CD14-positive monocyte (primary cell): Measurements from ENCODE around the gene STYX. TPM values are rescaled to one million over a fixed set of nuclear protein-coding genes. Genes with fewer than 3 reads are reported as not detected.

Source experiments
- DNase-seq, 3 donors: peaks; one replicate each; pipeline ENCODE4 v3.0.0-alpha.2; 2011 to 2022
- H2AFZ ChIP-seq: 2 replicates; pipeline ENCODE4 v1.6.0; 2012; ENCODE audit warnings: mild to moderate bottlenecking, low read depth, low read length, inconsistent platforms; ENCODE audit not compliant: insufficient read depth, poor library complexity, severe bottlenecking
- H3K27ac ChIP-seq, 2 donors: 1 replicate in 1 of 2; 2 replicates in 1 of 2; pipeline ENCODE4 v1.5.1; 2012 to 2013; ENCODE audit warnings: low read length in 2 of 2, control low read depth in 1 of 2, inconsistent platforms in 1 of 2, low read depth in 1 of 2, mild to moderate bottlenecking in 1 of 2
- H3K27me3 ChIP-seq, 2 donors: one replicate each; pipeline versions ENCODE4 v1.6.0 to v1.6.1; 2011 to 2013; ENCODE audit warnings: low read length in 2 of 2; ENCODE audit not compliant: control insufficient read depth in 2 of 2, insufficient read depth in 2 of 2
- H3K36me3 ChIP-seq, 2 donors: replicated peaks in 1 of 2; 1 replicate in 1 of 2; 2 replicates in 1 of 2; pipeline versions ENCODE4 v1.5.1 to v1.6.1; 2012 to 2013; ENCODE audit warnings: low read length in 2 of 2, control low read depth in 1 of 2, inconsistent platforms in 1 of 2, mild to moderate bottlenecking in 1 of 2; ENCODE audit not compliant: insufficient read depth in 2 of 2, control insufficient read depth in 1 of 2
- H3K4me1 ChIP-seq, 2 donors: 1 replicate in 1 of 2; 2 replicates in 1 of 2; pipeline versions ENCODE4 v1.5.1 to v1.6.1; 2012 to 2013; ENCODE audit warnings: low read length in 2 of 2, control low read depth in 1 of 2, inconsistent platforms in 1 of 2, mild to moderate bottlenecking in 1 of 2, moderate library complexity in 1 of 2; ENCODE audit not compliant: insufficient read depth in 2 of 2, control insufficient read depth in 1 of 2
- H3K4me2 ChIP-seq: replicated peaks from 2 replicates; pipeline ENCODE3; 2012; ENCODE audit warnings: low read length, moderate library complexity, mild to moderate bottlenecking; ENCODE audit not compliant: poor library complexity, severe bottlenecking; ENCODE audit errors: extremely low read depth
- H3K4me3 ChIP-seq, 3 experiments: fragments of 200-600 bp in 1 of 3; sonication (generic) in 1 of 3; replicated peaks in 1 of 3; 1 replicate in 2 of 3; 2 replicates in 1 of 3; pipeline ENCODE4 v1.5.1; 2011 to 2013; ENCODE audit warnings: low read length in 3 of 3, mild to moderate bottlenecking in 3 of 3, control low read depth in 2 of 3, low read depth in 2 of 3, inconsistent platforms in 1 of 3, moderate library complexity in 1 of 3
- H3K79me2 ChIP-seq: 2 replicates; pipeline ENCODE4 v1.6.0; 2012; ENCODE audit warnings: mild to moderate bottlenecking, control low read depth, inconsistent platforms, low read length, moderate library complexity; ENCODE audit not compliant: insufficient read depth
- H3K9ac ChIP-seq: 2 replicates; pipeline ENCODE4 v1.6.0; 2017; ENCODE audit warnings: low read length, mild to moderate bottlenecking; ENCODE audit not compliant: insufficient read depth, poor library complexity, severe bottlenecking
- H3K9me3 ChIP-seq, 2 donors: replicated peaks in 1 of 2; 1 replicate in 1 of 2; 2 replicates in 1 of 2; pipeline versions ENCODE4 v1.5.1 to v1.6.1; 2012 to 2013; ENCODE audit warnings: low read length in 2 of 2, control low read depth in 1 of 2; ENCODE audit not compliant: control insufficient read depth in 1 of 2, insufficient read depth in 1 of 2
- H4K20me1 ChIP-seq: 2 replicates; pipeline ENCODE4 v1.6.0; 2012; ENCODE audit warnings: mild to moderate bottlenecking, low read length, control low read depth, moderate library complexity; ENCODE audit not compliant: insufficient read depth
- H3K27ac Mint-ChIP-seq, 7 donors: one replicate each; pipeline ENCODE4 v1.8.0; 2020; ENCODE audit warnings: mild to moderate bottlenecking in 7 of 7, mixed read lengths in 7 of 7, moderate library complexity in 6 of 7, inconsistent platforms in 2 of 7
- H3K27me3 Mint-ChIP-seq, 3 donors: one replicate each; pipeline ENCODE4 v1.8.0; 2021 to 2022; ENCODE audit warnings: low read depth in 3 of 3, mild to moderate bottlenecking in 3 of 3, mixed read lengths in 3 of 3, moderate library complexity in 3 of 3, inconsistent platforms in 1 of 3
- H3K36me3 Mint-ChIP-seq, 2 donors: one replicate each; pipeline ENCODE4 v1.8.0; 2020; ENCODE audit warnings: mixed read lengths in 2 of 2, inconsistent platforms in 1 of 2, mild to moderate bottlenecking in 1 of 2
- H3K4me1 Mint-ChIP-seq: one replicate; pipeline ENCODE4 v1.8.0; 2020; ENCODE audit warnings: mild to moderate bottlenecking, mixed read lengths
- H3K4me3 Mint-ChIP-seq, 2 donors: one replicate each; pipeline ENCODE4 v1.8.0; 2020; ENCODE audit warnings: mild to moderate bottlenecking in 2 of 2, mixed read lengths in 2 of 2, moderate library complexity in 1 of 2
- H3K9me3 Mint-ChIP-seq, 7 donors: one replicate each; pipeline ENCODE4 v1.8.0; 2020 to 2022; ENCODE audit warnings: mixed read lengths in 7 of 7, mild to moderate bottlenecking in 6 of 7, moderate library complexity in 6 of 7, inconsistent platforms in 2 of 7
- WGBS: methylation state at CpG from one replicate; pipeline ENCODE4 v1.1.5; 2013; ENCODE audit warnings: missing lambda C conversion rate; ENCODE audit not compliant: insufficient coverage; 5-methylcytosine and 5-hydroxymethylcytosine counted together
- intact Hi-C, 2 donors: fragments of 100-400 bp; cut with micrococcal nuclease; formaldehyde crosslinking; loops; one replicate each; pipeline versions ENCODE4 v1.15.0 to v1.15.1; 2023
- polyA plus RNA-seq, 3 donors: library from polyadenylated mRNA; depleted of rRNA in 1 of 3; unstranded in 2 of 3; stranded (reverse) in 1 of 3; fragments of 300-500 nt in 2 of 3; fragments of >200 nt in 1 of 3; fragmentation: Illumina TruSeq in 2 of 3; gene quantifications; 1 replicate in 2 of 3; 2 replicates in 1 of 3; pipeline ENCODE4 v1.2.3, GENCODE V29; 2012 to 2021
- TF ChIP-seq, protein P1 (sequence below): fragments of 200-600 bp; IDR thresholded peaks from one replicate; pipeline ENCODE4 v1.8.0; 2022; ENCODE audit warnings: antibody characterized with exemption, mild to moderate bottlenecking

The STYX gene
- polyA plus RNA-seq, 3 donors = 7.3 to 16.7 (median 12.0) TPM

- Histone ChIP-seq H3K27me3 (no peaks in the 10 kb centered on the region), H2AFZ (peak overlapping the region; percentile 97), H3K4me1 (peaks cover 14 to 24% of the 10 kb centered on the region in 2 donors), H3K79me2 (no peaks in the 10 kb centered on the region), H3K4me3 (peak overlapping the region; percentile 57 to 90 (median 84)), H3K36me3 (no peaks in the 10 kb centered on the region), H3K4me2 (peak overlapping the region; percentile 93), H3K9me3 (no peaks in the 10 kb centered on the region), H4K20me1 (no peaks in the 10 kb centered on the region), H3K9ac (peak overlapping the region; percentile 71), H3K27ac (peak overlapping the region in 1 of 2 donors; percentile 64)
- peak overlapping the region in 3 of 7 donors; percentile 16 to 61 (median 40) for H3K27ac Mint-ChIP-seq
- H3K4me3 Mint-ChIP-seq = peak overlapping the region; percentile 92
- TF ChIP-seq, protein P1, sequence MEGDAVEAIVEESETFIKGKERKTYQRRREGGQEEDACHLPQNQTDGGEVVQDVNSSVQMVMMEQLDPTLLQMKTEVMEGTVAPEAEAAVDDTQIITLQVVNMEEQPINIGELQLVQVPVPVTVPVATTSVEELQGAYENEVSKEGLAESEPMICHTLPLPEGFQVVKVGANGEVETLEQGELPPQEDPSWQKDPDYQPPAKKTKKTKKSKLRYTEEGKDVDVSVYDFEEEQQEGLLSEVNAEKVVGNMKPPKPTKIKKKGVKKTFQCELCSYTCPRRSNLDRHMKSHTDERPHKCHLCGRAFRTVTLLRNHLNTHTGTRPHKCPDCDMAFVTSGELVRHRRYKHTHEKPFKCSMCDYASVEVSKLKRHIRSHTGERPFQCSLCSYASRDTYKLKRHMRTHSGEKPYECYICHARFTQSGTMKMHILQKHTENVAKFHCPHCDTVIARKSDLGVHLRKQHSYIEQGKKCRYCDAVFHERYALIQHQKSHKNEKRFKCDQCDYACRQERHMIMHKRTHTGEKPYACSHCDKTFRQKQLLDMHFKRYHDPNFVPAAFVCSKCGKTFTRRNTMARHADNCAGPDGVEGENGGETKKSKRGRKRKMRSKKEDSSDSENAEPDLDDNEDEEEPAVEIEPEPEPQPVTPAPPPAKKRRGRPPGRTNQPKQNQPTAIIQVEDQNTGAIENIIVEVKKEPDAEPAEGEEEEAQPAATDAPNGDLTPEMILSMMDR = no peak
- no peak for DNase-seq
- intact Hi-C loops = loop anchor here (10.0 kb wide), 3 partner anchors 46 to 236 kb away; partner anchors contain the start of genes GPR137C (in 1 of the 2), STYX (in 1 of the 2) and TXNDC16 (in 1 of the 2)
- peaks cover 18% of the 10 kb centered on the region for H3K4me1 Mint-ChIP-seq
- H3K9me3 Mint-ChIP-seq = peaks cover 0 to 2% (median 0%) of the 10 kb centered on the region in 7 donors
- WGBS = 0% methylated on average over 21 of the region's 26 CpGs
- peaks cover 0 to 6% (median 2%) of the 10 kb centered on the region in 3 donors for H3K27me3 Mint-ChIP-seq
- no peaks in the 10 kb centered on the region for H3K36me3 Mint-ChIP-seq
These were observed 60.8 kb downstream of the STYX start for GRCh38 chr14:52790756-52791222.

DNA sequence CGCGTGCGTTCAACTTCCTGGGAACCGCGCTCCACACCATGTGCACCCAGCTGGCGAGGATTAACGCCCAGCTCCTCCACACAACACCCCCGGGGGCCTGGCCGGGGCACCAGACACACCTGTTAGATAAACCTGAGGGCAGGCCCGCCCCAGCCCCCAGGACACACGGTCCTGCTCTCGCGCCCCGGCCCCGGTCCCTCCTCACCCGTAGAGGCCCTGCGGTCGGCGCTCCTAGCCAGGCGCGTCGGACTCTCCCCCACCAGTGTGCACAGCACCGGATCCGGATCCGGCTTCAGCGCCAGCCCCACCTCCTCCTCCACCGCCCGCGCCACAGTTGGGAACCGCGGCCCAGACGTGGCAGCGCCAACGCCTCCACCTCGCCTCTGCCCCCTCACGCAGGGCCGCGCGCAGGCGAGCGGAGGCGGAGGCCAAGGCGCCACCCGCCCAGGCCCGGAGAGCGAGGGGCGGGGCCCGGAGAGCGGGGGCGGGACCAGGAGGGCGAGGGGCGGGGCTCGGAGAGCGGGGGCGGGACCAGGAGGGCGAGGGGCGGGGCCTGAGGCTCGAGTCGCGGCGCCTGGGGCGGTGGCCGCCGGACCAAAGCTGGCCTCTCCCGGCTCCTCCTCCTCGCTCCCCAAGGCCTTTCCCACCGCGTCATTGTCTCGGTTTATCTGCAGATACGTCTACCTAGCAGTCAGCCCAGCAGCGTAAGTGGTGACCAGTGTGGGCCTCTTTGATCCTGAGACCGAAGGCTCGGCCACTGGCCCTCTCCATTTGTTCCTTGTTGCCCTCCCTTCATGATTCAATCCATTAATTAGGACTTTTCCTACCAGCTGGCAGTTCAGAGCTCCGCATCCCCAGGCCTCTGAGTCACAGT lies 61.5 kb downstream of the STYX start, which contains the start of gene GNPNAT1:
Gene GNPNAT1, minus strand, starts transcription at position 385 of the 874 bp plus-strand sequence. CDS start 6,957 bp downstream, outside the sequence.
- WGBS = 3% methylated on average over 72 of the region's 74 CpGs
- Histone ChIP-seq H2AFZ (peak within 1 kb of the TSS; percentile 97), H3K9ac (peak within 1 kb of the TSS; percentile 71), H3K4me2 (peak within 1 kb of the TSS; percentile 93), H3K4me3 (peak within 1 kb of the TSS; percentile 57 to 90 (median 84)), H3K27ac (peak within 1 kb of the TSS; percentile 24 to 64), H3K4me1 (peaks cover 14 to 24% of the 10 kb centered on the region in 2 donors), H3K79me2 (no peaks in the 10 kb centered on the region), H3K36me3 (no peaks in the 10 kb centered on the region), H3K27me3 (no peaks in the 10 kb centered on the region), H4K20me1 (no peaks in the 10 kb centered on the region), H3K9me3 (peaks cover 0 to 1% of the 10 kb centered on the region in 2 donors)
- Mint-ChIP-seq H3K27me3 (peaks cover 1 to 12% (median 2%) of the 10 kb centered on the region in 3 donors), H3K4me1 (peaks cover 18% of the 10 kb centered on the region), H3K36me3 (no peaks in the 10 kb centered on the region), H3K9me3 (peaks cover under 1 to 6% (median 4%) of the 10 kb centered on the region in 7 donors), H3K27ac (peak within 1 kb of the TSS; percentile 71 to 92 (median 82)), H3K4me3 (peak within 1 kb of the TSS; percentile 92 to 94)
- intact Hi-C loops = loop anchor here (10.0 kb wide), 3 partner anchors 47 to 237 kb away; partner anchors contain the start of genes GPR137C (in 1 of the 2), STYX (in 1 of the 2) and TXNDC16 (in 1 of the 2)
- peak; percentile 73 to 78 (median 73) for DNase-seq
- TF ChIP-seq, protein P1 = no peak
